Tongue (tissue), 2 donors: ENCODE measurements around the gene TXNDC2. TPM values are rescaled to one million over a fixed set of nuclear protein-coding genes. Genes with fewer than 3 reads are reported as not detected.
A peak's percentile ranks its signal among the peaks of the same experiment; 100 is the strongest.

Experiments
- DNase-seq: peaks from one replicate; pipeline ENCODE4 v3.0.0-alpha.2; 2015
- total RNA-seq: library from RNA; depleted of rRNA; stranded (reverse); fragments of >200 nt; gene quantifications from one replicate; pipeline ENCODE4 v1.2.3, GENCODE V29; 2014

Gene TXNDC2
- total RNA-seq, 1 donor from 2014 or later = not detected

GRCh38 chr18:9860682-9861081 lies 25.1 kb upstream of the TXNDC2 start:
- DNase-seq = no peak

DNA sequence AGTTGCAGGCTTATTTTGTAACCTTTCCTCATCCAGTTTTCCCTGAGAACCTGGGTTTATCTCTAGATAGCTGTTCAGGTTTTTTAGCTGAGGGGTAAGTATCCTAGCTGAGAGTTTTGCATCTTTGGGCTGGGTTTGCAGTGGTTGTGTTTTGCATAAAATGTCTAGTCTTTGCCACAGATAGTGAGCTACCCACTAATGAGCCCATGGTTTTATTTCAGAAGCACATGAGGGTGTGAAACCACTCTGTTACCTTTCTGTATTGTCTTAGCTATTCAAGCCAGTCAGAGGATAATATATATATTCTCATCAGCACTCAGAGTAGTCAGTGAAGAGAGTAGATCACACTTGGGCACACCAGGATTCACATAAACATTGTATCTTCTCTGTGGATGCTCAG lies 24.6 kb upstream of the TXNDC2 start:
- DNase-seq = no peak

- DNase-seq = no peak
Measured at GRCh38 chr18:9861933-9862332, 23.8 kb upstream of the TXNDC2 start.

- DNase-seq = no peak
Measured at GRCh38 chr18:9862686-9863085, 23.1 kb upstream of the TXNDC2 start.

DNA sequence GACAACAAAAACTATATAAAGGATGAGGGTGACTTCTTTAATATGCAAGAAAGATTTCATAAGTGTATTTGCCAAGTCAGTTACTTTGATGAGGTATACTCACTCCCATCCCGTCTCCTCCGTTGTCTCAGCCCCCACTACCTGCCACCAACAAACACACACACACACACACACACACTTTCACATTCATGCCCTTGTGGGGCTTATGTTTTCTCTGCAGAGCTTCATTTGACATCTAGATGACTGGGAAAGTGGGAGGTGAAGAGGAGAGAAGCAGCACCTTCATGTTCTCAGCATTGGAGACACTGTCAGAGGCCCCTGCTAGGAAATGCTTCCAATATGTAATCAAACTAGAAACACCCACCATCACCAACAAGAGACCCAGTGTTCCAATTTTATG lies 22.5 kb upstream of the TXNDC2 start:
- no peak for DNase-seq

DNA sequence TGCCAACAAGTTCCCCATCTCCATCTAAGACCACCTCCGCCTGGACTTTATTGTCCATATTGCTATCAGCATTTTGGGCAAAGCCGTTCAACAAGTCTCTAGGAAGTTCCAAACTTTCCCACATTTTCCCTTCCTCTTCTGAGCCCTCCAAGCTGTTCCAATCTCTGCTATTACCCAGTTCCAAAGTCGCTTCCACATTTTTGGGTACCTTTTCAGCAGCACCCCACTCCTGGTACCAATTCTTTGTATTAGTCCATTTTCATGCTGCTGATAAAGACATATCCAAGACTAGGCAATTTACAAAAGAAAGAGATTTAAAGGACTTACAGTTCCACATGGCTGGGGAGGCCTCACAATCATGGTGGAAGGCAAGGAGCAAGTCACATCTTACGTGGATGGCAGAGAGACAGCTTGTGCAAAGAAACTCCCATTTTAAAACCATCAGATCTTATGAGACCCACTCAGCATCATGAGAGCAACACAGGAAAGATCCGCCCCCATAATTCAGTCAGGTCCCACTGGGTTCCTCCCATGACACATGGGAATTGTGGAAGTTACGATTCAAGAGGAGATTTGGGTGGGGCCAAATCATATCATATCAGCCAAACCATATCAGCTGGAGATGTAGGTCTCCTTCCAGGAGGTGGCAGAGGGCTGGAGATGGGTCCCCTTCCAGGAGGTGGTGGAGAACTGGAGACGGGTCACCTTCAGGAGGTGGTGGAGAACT lies 19.8 kb upstream of the TXNDC2 start:
- DNase-seq = no peak

GRCh38 chr18:9866627-9867026 lies 19.1 kb upstream of the TXNDC2 start:
- DNase-seq = no peak

DNA sequence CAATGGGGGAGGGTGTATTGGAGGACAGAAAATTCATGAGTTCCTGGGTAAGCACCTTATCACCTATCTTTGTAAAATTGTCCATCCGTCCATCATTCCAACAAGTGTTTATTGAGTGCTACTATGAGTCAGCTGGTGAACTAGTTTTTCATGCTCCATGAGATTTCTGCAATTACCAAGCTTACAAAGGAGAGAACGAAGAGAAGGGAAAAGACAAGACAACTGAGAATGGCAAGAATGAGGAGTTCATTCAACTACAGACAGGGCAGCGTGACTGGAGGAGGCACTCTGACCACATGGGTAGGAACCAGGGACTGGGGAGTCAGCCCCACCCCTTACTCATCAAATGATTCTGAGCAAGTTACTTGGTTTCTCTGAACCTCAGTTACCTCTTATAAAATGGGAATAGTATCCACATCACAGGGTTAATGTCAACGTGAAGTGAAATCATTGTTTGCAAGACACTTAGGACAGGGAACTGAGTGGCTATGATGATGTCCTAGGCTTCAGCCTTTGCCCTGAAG lies 18.6 kb upstream of the TXNDC2 start:
- no peak for DNase-seq

DNA sequence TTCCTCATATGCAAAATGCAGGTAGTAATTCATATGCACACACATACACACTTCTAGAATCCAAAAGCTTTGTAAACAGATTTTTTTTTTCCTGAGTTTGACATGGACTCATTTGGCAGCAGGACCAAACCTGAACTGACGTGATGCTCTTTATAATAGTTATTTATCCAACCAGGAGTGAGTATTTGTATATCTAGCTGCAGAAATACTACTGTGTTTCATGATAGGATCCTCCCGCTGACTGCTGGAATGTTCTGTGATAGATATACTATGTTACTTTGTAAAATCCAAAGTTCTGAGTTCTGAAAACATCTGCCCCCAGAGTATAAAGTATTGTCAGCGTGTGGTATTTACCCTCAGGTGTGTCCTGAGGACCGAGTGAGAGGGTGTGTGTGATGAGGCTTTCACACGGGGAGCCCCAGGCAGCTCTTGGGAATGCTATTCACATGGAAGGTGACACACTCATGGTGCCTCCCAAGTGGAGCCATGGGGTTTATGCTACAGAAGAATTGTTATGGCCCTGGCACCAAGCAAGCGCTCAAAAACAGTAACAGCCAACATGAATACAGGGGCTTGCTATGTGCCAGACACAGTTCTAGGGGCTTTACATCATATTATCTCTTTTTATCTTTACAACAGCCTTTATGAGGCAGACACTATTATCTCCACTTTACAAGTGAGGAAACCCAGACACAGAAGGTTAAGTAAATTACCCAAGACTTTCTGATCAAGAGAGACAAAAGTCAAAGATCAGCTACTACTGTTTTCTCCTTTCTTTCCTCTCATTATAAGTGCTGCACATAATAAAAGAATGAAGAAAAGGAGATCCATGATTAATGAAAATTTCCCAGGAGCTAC lies 16.7 kb upstream of the TXNDC2 start:
- DNase-seq = no peak

DNA sequence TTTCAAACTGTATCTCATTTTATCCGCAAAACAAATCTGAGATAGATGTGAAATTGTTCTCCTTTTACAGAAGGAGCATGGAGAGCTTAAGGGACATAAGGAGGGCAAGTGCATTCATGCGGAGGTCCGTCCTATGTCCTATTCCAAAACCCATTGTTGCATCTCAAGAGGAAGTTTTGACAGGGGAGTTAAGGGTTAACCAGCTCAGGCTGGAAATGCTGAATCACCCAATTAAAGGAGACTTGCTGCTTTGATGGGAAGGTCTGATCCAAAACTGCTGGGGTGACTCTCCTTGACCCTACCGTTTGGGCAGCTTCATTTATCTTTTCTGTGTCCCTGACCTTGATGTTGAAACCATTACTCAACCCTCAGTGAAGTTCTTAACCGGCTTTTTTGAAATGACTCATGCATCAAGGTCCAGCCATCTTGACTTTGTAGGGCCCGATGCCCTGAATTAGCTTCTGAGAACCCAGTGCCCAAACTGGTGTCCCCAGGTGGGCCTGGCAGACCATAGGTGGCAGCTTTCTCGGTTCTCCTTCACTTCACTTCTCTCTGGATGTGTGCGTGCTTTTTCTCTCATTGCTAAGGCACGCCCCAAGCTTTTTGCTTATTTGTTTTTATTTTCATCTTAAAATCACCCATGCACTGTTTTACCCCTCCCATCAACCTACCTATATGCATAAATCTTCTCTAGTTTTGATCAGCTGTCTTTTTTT lies 15.9 kb upstream of the TXNDC2 start:
- DNase-seq = no peak

- no peak for DNase-seq
Measured at GRCh38 chr18:9870431-9871008, 15.3 kb upstream of the TXNDC2 start.

DNA sequence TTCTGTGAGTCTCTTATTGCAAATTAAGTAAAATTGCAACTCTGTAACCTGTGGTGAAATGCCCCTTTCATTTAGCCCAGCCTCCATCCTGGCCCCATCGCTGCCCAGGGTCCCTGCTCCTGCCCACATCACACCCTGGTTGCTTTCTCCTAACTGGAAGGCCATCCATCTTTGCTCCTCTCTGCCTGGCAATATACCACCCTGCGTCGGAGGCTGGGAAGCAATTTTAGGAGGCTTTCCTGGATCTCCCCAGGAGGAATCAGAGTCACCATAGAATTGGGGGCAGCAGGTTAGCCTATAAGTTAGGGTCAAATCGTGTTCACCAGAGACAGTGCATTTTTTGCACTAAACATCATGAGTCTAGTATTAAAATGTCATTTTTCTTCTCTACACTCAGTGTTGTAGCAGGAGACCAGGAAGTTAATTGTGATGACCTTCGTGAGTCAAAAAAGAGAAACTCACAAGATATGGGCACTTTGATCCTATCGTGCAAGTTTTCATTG lies 14.5 kb upstream of the TXNDC2 start:
- DNase-seq = no peak

- DNase-seq = no peak
Measured at GRCh38 chr18:9872823-9873222, 12.9 kb upstream of the TXNDC2 start.

DNA sequence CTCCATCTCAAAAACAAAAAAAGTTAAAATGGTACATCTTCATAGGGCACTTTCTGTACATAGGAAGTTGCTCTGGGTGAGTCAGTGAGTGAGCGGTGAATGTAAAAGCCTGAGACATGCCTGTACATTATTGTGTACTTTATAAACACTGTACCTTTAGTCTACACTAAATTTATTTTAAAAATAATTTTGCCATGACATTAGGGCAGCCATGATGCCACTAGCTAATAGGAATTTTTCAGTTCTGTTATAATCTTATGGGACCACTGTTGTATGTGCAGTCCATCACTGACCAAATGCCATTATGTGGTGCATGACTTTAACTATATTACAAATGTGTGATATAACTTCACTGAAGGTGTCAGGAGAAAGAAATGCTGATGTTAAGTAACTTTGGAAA lies 11.0 kb upstream of the TXNDC2 start:
- DNase-seq = no peak

DNA sequence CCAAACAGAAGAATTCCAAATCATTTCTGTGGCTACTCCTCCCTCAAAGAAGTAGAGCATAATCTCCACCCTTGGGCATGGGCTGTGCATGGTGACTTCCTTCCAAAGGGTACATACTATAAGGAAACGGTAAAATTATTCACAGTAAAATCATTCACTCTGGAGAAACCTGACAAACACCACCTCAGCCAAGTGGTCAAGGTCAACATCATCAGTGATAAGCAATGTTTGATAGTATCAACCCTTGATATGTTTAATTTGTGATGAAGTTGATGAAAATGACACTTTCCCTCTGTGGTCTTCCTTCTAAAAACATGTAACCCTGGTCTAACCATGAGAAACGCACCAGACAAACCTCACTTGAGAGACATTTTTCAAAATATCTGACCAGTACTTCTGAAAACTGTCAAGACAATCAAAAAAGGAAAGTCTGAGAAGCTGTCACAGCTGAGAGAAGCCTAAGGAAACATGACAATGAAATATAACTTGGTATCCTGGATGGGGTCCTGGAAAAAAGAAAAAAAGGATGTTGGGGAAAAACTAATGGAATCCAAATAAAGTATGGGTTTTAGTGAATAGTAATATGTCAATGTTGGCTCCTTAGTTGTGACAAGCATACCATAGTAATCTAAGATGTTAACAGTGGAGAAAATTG lies 9.4 kb upstream of the TXNDC2 start:
- no peak for DNase-seq

- DNase-seq = peak; percentile 20
Measured at GRCh38 chr18:9876867-9877654, 8.7 kb upstream of the TXNDC2 start.

GRCh38 chr18:9877655-9878014 lies 8.1 kb upstream of the TXNDC2 start:
- no peak for DNase-seq

- DNase-seq = no peak
Measured at GRCh38 chr18:9878095-9878494, 7.7 kb upstream of the TXNDC2 start.

DNA sequence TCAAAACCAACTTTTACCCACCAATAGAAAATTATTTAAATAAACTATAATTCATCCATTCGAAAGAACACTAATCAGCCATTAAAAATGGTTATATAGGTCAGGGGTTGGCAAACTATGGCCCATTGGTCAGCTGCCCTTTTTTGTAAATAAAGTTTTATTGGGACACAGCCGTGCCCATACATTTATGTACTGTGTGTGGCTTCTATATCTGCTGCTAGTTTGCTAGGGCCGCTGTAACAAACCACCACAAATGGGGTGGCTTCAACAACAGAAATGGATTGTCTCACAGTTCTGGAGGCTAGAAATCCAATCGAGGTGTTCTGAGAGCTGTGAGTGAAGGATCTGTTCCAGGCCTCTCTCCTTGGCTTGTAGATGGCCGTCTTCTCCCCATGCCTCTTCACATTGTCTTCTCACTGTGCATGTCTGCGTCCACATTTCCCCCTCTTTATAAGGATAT lies 7.0 kb upstream of the TXNDC2 start:
- DNase-seq = no peak

- DNase-seq = no peak
Measured at GRCh38 chr18:9884090-9884489, 1.7 kb upstream of the TXNDC2 start.
